WTC11 (cell line): ENCODE results near the gene TRPV6. TPM values are rescaled to one million over a fixed set of nuclear protein-coding genes. Genes with fewer than 3 reads are reported as not detected.

Source experiments
- ATAC-seq: fragments of 200-7000 bp; cut with Tn5 transposase; 2 replicates; pipeline ENCODE4 v1.10.0; 2021; ENCODE audit warnings: mild to moderate bottlenecking, moderate library complexity
- CTCF ChIA-PET: fragments of 300-600 bp; sonication (Branson Sonifier 250); formaldehyde crosslinking; loops from one replicate; lab custom pipeline; 2021; ENCODE audit warnings: antibody characterized with exemption; lab: Charles Lee
- POLR2A ChIA-PET: fragments of 350-600 bp; sonication (Branson Sonifier 250); formaldehyde crosslinking; loops from one replicate; lab custom pipeline; 2021; ENCODE audit warnings: antibody characterized with exemption; lab: Charles Lee
- DNase-seq: peaks from one replicate; pipeline ENCODE4 v3.0.0; 2021; ENCODE audit warnings: low spot score
- H3K27ac Mint-ChIP-seq: 2 replicates; pipeline ENCODE4 v1.8.0; 2021; ENCODE audit warnings: mixed read lengths
- H3K27me3 Mint-ChIP-seq: 2 replicates; pipeline ENCODE4 v1.8.0; 2021; ENCODE audit warnings: low read depth, mild to moderate bottlenecking, moderate library complexity, mixed read lengths
- H3K36me3 Mint-ChIP-seq: 2 replicates; pipeline ENCODE4 v1.8.0; 2021; ENCODE audit warnings: mixed read lengths
- H3K4me1 Mint-ChIP-seq: 2 replicates; pipeline ENCODE4 v1.8.0; 2022; ENCODE audit warnings: mixed read lengths
- H3K4me3 Mint-ChIP-seq: 2 replicates; pipeline ENCODE4 v1.8.0; 2021; ENCODE audit warnings: mild to moderate bottlenecking, moderate library complexity, mixed read lengths
- H3K9me3 Mint-ChIP-seq: 2 replicates; pipeline ENCODE4 v1.8.0; 2021; ENCODE audit warnings: mixed read lengths
- ESRRA ChIP-seq: sonication (generic); formaldehyde crosslinking; IDR thresholded peaks from 2 replicates; pipeline ENCODE4 v1.8.1; 2022; ENCODE audit warnings: mild to moderate bottlenecking, missing genetic modification reagents, borderline replicate concordance
- FOXP4 ChIP-seq: sonication (generic); formaldehyde crosslinking; IDR thresholded peaks from 2 replicates; pipeline ENCODE4 v1.8.0; 2022; ENCODE audit warnings: mild to moderate bottlenecking, missing genetic modification reagents
- GABPB1 ChIP-seq: sonication (generic); formaldehyde crosslinking; IDR thresholded peaks from 2 replicates; pipeline ENCODE4 v1.8.1; 2023; ENCODE audit warnings: mild to moderate bottlenecking, missing genetic modification reagents
- GRHL2 ChIP-seq: fragments of 250-450 bp; sonication (Bioruptor Pico); IDR thresholded peaks from 2 replicates; pipeline ENCODE4 v1.8.0; 2022; ENCODE audit warnings: mild to moderate bottlenecking, moderate library complexity; ENCODE audit not compliant: insufficient replicate concordance, severe bottlenecking
- MLX ChIP-seq: sonication (generic); formaldehyde crosslinking; IDR thresholded peaks from 2 replicates; pipeline ENCODE4 v1.8.1; 2023; ENCODE audit warnings: mild to moderate bottlenecking, missing genetic modification reagents, moderate library complexity
- NR1H2 ChIP-seq: sonication (generic); formaldehyde crosslinking; IDR thresholded peaks from 2 replicates; pipeline ENCODE4 v1.9.0; 2021; ENCODE audit warnings: mild to moderate bottlenecking, moderate library complexity, missing genetic modification reagents
- PRDM15 ChIP-seq: sonication (generic); formaldehyde crosslinking; IDR thresholded peaks from 2 replicates; pipeline ENCODE4 v1.8.0; 2022; ENCODE audit warnings: missing genetic modification reagents
- PREB ChIP-seq: sonication (generic); formaldehyde crosslinking; IDR thresholded peaks from 2 replicates; pipeline ENCODE4 v1.8.1; 2022; ENCODE audit warnings: mild to moderate bottlenecking, missing genetic modification reagents, moderate library complexity, borderline replicate concordance
- RELA ChIP-seq: sonication (generic); formaldehyde crosslinking; IDR thresholded peaks from 2 replicates; pipeline ENCODE4 v1.8.1; 2022; ENCODE audit warnings: missing genetic modification reagents, mild to moderate bottlenecking, borderline replicate concordance
- ZNF138 ChIP-seq: sonication (generic); formaldehyde crosslinking; conservative IDR thresholded peaks from 2 replicates; pipeline ENCODE4 v1.8.1; 2022; ENCODE audit warnings: mild to moderate bottlenecking, moderate library complexity, missing genetic modification reagents
- ZNF263 ChIP-seq: sonication (generic); formaldehyde crosslinking; IDR thresholded peaks from 2 replicates; pipeline ENCODE4 v1.8.1; 2022; ENCODE audit warnings: low read depth, mild to moderate bottlenecking, moderate library complexity, missing genetic modification reagents
- ZNF425 ChIP-seq: fragments of 250-450 bp; sonication (Bioruptor Pico); conservative IDR thresholded peaks from 2 replicates; pipeline ENCODE4 v1.9.0; 2021; ENCODE audit warnings: mild to moderate bottlenecking
- ZNF671 ChIP-seq: fragments of 250-450 bp; sonication (Bioruptor Pico); IDR thresholded peaks from 2 replicates; pipeline ENCODE4 v1.8.0; 2021; ENCODE audit warnings: mild to moderate bottlenecking
- ZSCAN18 ChIP-seq: fragments of 250-450 bp; sonication (Bioruptor Pico); IDR thresholded peaks from 2 replicates; pipeline ENCODE4 v2.1.2; 2022; ENCODE audit warnings: mild to moderate bottlenecking, moderate library complexity
- total RNA-seq: library from RNA; stranded (reverse); gene quantifications from 3 replicates; pipeline ENCODE4 v1.2.3, GENCODE V29; 2021

TRPV6 gene
- total RNA-seq, 1 experiment from 2014 or later = 0.63 TPM

- no peak for TF ChIP-seq ZNF425
These were observed 47.5 kb upstream of the TRPV6 start (continued) for GRCh38 chr7:142933092-142933475.

GRCh38 chr7:142932386-142933091 is 47.0 kb upstream of the TRPV6 start:
- POLR2A ChIA-PET = no interaction called here
- CTCF ChIA-PET = interaction anchor here (1.1 to 1.7 kb wide), 3 partner anchors 23 to 283 kb away, joined by 4 to 5 read pairs (median 5); no protein-coding TSS in a partner anchor
- Mint-ChIP-seq H3K9me3 (peaks cover 3% of the 10 kb centered on the region; the same call in 1 of the 2 replicates), H3K4me1 (peaks cover 12% of the 10 kb centered on the region), H3K36me3 (no peaks in the 10 kb centered on the region), H3K4me3 (no peak overlapping the region), H3K27ac (no peak overlapping the region), H3K27me3 (peaks cover under 1% of the 10 kb centered on the region)
- peak; percentile 41; the same call in 1 of the 2 replicates for ATAC-seq
- DNase-seq = no peak
- TF ChIP-seq PREB (CRISPR knock-in tag) (no peak), ZNF263 (CRISPR knock-in tag) (no peak), NR1H2 (CRISPR knock-in tag) (no peak), ZSCAN18 (CRISPR knock-in tag) (no peak), ESRRA (CRISPR knock-in tag) (no peak), FOXP4 (CRISPR knock-in tag) (no peak), RELA (CRISPR knock-in tag) (no peak), ZNF671 (CRISPR knock-in tag) (no peak), ZNF138 (CRISPR knock-in tag) (no peak), GRHL2 (CRISPR knock-in tag) (no peak)

- no peak for DNase-seq
- H3K4me1 Mint-ChIP-seq = peaks cover 12% of the 10 kb centered on the region
- POLR2A ChIA-PET = no interaction called here
- no peaks in the 10 kb centered on the region for H3K36me3 Mint-ChIP-seq
- H3K4me3 Mint-ChIP-seq = no peak overlapping the region
- peaks cover 24% of the 10 kb centered on the region for H3K27me3 Mint-ChIP-seq
- no peak for TF ChIP-seq ZSCAN18 (CRISPR knock-in tag)
- no peak for TF ChIP-seq ZNF671 (CRISPR knock-in tag)
- no peak for TF ChIP-seq GABPB1
- TF ChIP-seq MLX = no peak
- no peak for TF ChIP-seq PRDM15 (CRISPR knock-in tag)
- TF ChIP-seq, all 79 proteins: peak for 0
- CTCF ChIA-PET = no interaction called here
- no peak for ATAC-seq
- Mint-ChIP-seq H3K27ac (no peak overlapping the region), H3K9me3 (peaks cover 7% of the 10 kb centered on the region; the same call in 1 of the 2 replicates)
These were observed 44.7 kb upstream of the TRPV6 start for GRCh38 chr7:142930126-142930730.
